OCI-LY1 (cell line): ENCODE data around the gene PARN.

Experiments
- H2AFZ ChIP-seq: fragments of 200-600 bp; sonication (generic), shearing (Covaris generic); 2 replicates; pipeline ENCODE4 v1.6.0; 2014; ENCODE audit warnings: antibody characterized with exemption, mild to moderate bottlenecking, low read length
- H3F3A ChIP-seq: fragments of 200-600 bp; sonication (generic), shearing (Covaris generic); 2 replicates; pipeline ENCODE4 v1.6.0; 2014; ENCODE audit warnings: mild to moderate bottlenecking, antibody characterized with exemption, low read length, moderate library complexity; ENCODE audit not compliant: insufficient read depth
- H3K27ac ChIP-seq: fragments of 200-600 bp; sonication (generic); 2 replicates; pipeline ENCODE4 v1.5.1; 2014; ENCODE audit warnings: low read length, mixed run types, mild to moderate bottlenecking, low read depth; ENCODE audit not compliant: poor library complexity, severe bottlenecking
- H3K27me3 ChIP-seq: fragments of 200-600 bp; sonication (generic); 2 replicates; pipeline ENCODE4 v1.6.0; 2014; ENCODE audit warnings: antibody characterized with exemption, mild to moderate bottlenecking, low read length, moderate library complexity; ENCODE audit not compliant: insufficient read depth
- H3K36me3 ChIP-seq: fragments of 200-600 bp; sonication (generic); 2 replicates; pipeline ENCODE4 v1.6.1; 2014; ENCODE audit warnings: mild to moderate bottlenecking, antibody characterized with exemption, low read length, moderate library complexity, mixed read lengths; ENCODE audit not compliant: insufficient read depth
- H3K4me1 ChIP-seq: fragments of 200-600 bp; sonication (generic); 2 replicates; pipeline ENCODE4 v1.5.1; 2014; ENCODE audit warnings: mild to moderate bottlenecking, low read length, moderate library complexity; ENCODE audit not compliant: insufficient read depth, severe bottlenecking
- H3K4me2 ChIP-seq: fragments of 200-600 bp; sonication (generic), shearing (Covaris generic); 2 replicates; pipeline ENCODE4 v1.6.1; 2014; ENCODE audit warnings: low read length
- H3K4me3 ChIP-seq: fragments of 200-600 bp; sonication (generic); 2 replicates; pipeline ENCODE4 v1.5.1; 2014; ENCODE audit warnings: low read length, low read depth, mild to moderate bottlenecking, mixed read lengths; ENCODE audit not compliant: poor library complexity, severe bottlenecking
- H3K79me2 ChIP-seq: fragments of 200-600 bp; shearing (Covaris generic); 2 replicates; pipeline ENCODE4 v1.6.1; 2016; ENCODE audit warnings: mixed run types, low read length, mixed read lengths; ENCODE audit not compliant: insufficient read depth
- H3K9ac ChIP-seq: fragments of 200-600 bp; sonication (generic), shearing (Covaris generic); 2 replicates; pipeline ENCODE4 v1.6.1; 2014; ENCODE audit warnings: mild to moderate bottlenecking, low read length, mixed read lengths
- H3K9me2 ChIP-seq: fragments of 200-600 bp; sonication (generic), shearing (Covaris generic); 2 replicates; pipeline ENCODE4 v1.6.1; 2014; ENCODE audit warnings: low read depth, mild to moderate bottlenecking, low read length, mixed read lengths
- H3K9me3 ChIP-seq: fragments of 200-600 bp; shearing (Covaris generic); 2 replicates; pipeline ENCODE4 v1.6.1; 2014; ENCODE audit warnings: low read length, mixed read lengths
- H4K20me1 ChIP-seq: fragments of 200-600 bp; sonication (generic), shearing (Covaris generic); 2 replicates; pipeline ENCODE4 v1.6.0; 2016; ENCODE audit warnings: mild to moderate bottlenecking, low read length; ENCODE audit not compliant: insufficient read depth
- CTCF ChIP-seq: fragments of 200-600 bp; sonication (generic), shearing (Covaris generic); IDR thresholded peaks from 2 replicates; pipeline ENCODE4 v1.5.1; 2017; ENCODE audit warnings: mild to moderate bottlenecking, antibody characterized with exemption, low read length, moderate library complexity, mixed read lengths
- EZH2 ChIP-seq: fragments of 200-600 bp; sonication (generic), shearing (Covaris generic); IDR thresholded peaks from 2 replicates; pipeline ENCODE4 v1.8.0; 2017; ENCODE audit warnings: borderline replicate concordance, mixed run types, mild to moderate bottlenecking, antibody characterized with exemption, low read length, moderate library complexity, mixed read lengths

The PARN gene

GRCh38 chr16:14668556-14669223 is 38.6 kb upstream of the PARN start:
- Histone ChIP-seq H3K9ac (no peak overlapping the region), H3K27ac (peak overlapping the region; percentile 86), H2AFZ (no peak overlapping the region), H3K4me3 (no peak overlapping the region), H3F3A (no peaks in the 10 kb centered on the region), H3K9me3 (no peaks in the 10 kb centered on the region), H3K4me2 (no peak overlapping the region), H3K4me1 (peaks cover 28% of the 10 kb centered on the region), H3K27me3 (no peaks in the 10 kb centered on the region), H3K79me2 (no peaks in the 10 kb centered on the region), H4K20me1 (no peaks in the 10 kb centered on the region), H3K36me3 (peaks cover 54% of the 10 kb centered on the region), H3K9me2 (no peaks in the 10 kb centered on the region)
- no peak for TF ChIP-seq EZH2
- no peak for TF ChIP-seq CTCF

GRCh38 chr16:14667347-14668266 is 37.5 kb upstream of the PARN start:
- no peaks in the 10 kb centered on the region for H3K9me3 ChIP-seq
- no peak overlapping the region for H2AFZ ChIP-seq
- no peak overlapping the region for H3K4me3 ChIP-seq
- peak overlapping the region; percentile 86 for H3K27ac ChIP-seq
- H3K4me2 ChIP-seq, result no peak overlapping the region; the same call in 1 of the 2 replicates
- no peaks in the 10 kb centered on the region for H3K9me2 ChIP-seq
- H3F3A ChIP-seq, result no peaks in the 10 kb centered on the region
- TF ChIP-seq CTCF (no peak), EZH2 (no peak)
- H3K9ac ChIP-seq, result no peak overlapping the region; the same call in 1 of the 2 replicates
- peaks cover 23% of the 10 kb centered on the region for H3K4me1 ChIP-seq
- H3K27me3 ChIP-seq, result no peaks in the 10 kb centered on the region
- no peaks in the 10 kb centered on the region for H4K20me1 ChIP-seq
- peaks cover 64% of the 10 kb centered on the region for H3K36me3 ChIP-seq
- H3K79me2 ChIP-seq, result no peaks in the 10 kb centered on the region

- Histone ChIP-seq H3K27ac (peak overlapping the region; percentile 83), H2AFZ (no peak overlapping the region), H3K9ac (peak overlapping the region; percentile 23; the same call in 1 of the 2 replicates), H3K79me2 (no peaks in the 10 kb centered on the region), H3K4me3 (no peak overlapping the region), H3K9me3 (no peaks in the 10 kb centered on the region), H3K27me3 (no peaks in the 10 kb centered on the region), H3K4me1 (peaks cover 15% of the 10 kb centered on the region), H4K20me1 (no peaks in the 10 kb centered on the region), H3F3A (no peaks in the 10 kb centered on the region), H3K9me2 (no peaks in the 10 kb centered on the region), H3K36me3 (peaks cover 86% of the 10 kb centered on the region), H3K4me2 (peak overlapping the region; percentile 21; the same call in 1 of the 2 replicates)
- TF ChIP-seq CTCF (no peak), EZH2 (no peak)
Observed at GRCh38 chr16:14658063-14658462, 28.0 kb upstream of the PARN start.
